K562 (cell line): ENCODE results near the gene ADAM30. TPM values are rescaled to one million over a fixed set of nuclear protein-coding genes. Genes with fewer than 3 reads are reported as not detected.

ENCODE experiments used
- CTCF ChIP-seq, 3 experiments: IDR thresholded peaks in 2 of 3; conservative IDR thresholded peaks in 1 of 3; 2 replicates each; pipeline ENCODE4 v1.5.1; 2011 to 2012; ENCODE audit warnings: low read length in 3 of 3, mild to moderate bottlenecking in 3 of 3, control low read depth in 2 of 3, improper control_type of control experiment in 1 of 3, inconsistent platforms in 1 of 3, low read depth in 1 of 3, mixed read lengths in 1 of 3, moderate library complexity in 1 of 3; ENCODE audit not compliant: insufficient read depth in 2 of 3
- HDAC1 ChIP-seq, 2 experiments: fragments of 450-650 bp; IDR thresholded peaks; 2 replicates each; pipeline ENCODE4 v1.6.1; 2016 to 2017; ENCODE audit warnings: inconsistent platforms in 1 of 2, mild to moderate bottlenecking in 1 of 2, moderate library complexity in 1 of 2
- IFI16 ChIP-seq: fragments of 250-450 bp; sonication (Bioruptor Pico); IDR thresholded peaks from 2 replicates; pipeline ENCODE4 v2.1.2; 2022; ENCODE audit warnings: mild to moderate bottlenecking, inconsistent platforms
- IRF2 ChIP-seq: sonication (generic); formaldehyde crosslinking; IDR thresholded peaks from 2 replicates; pipeline ENCODE4 v1.8.1; 2022; ENCODE audit warnings: mild to moderate bottlenecking, missing genetic modification reagents
- KDM5B ChIP-seq: fragments of 200-600 bp; sonication (generic); IDR thresholded peaks from 2 replicates; pipeline ENCODE4 v1.6.1; 2012; ENCODE audit warnings: low read depth, mild to moderate bottlenecking, moderate library complexity, low read length, control low read depth, inconsistent platforms; ENCODE audit not compliant: insufficient replicate concordance
- MCM2 ChIP-seq: fragments of 450-650 bp; IDR thresholded peaks from 2 replicates; pipeline ENCODE4 v1.6.1; 2017; ENCODE audit warnings: low read depth, mild to moderate bottlenecking
- MCM5 ChIP-seq: fragments of 450-650 bp; IDR thresholded peaks from 2 replicates; pipeline ENCODE4 v1.6.1; 2016; ENCODE audit warnings: low read depth
- MED1 ChIP-seq: sonication (generic); formaldehyde crosslinking; IDR thresholded peaks from 2 replicates; pipeline ENCODE4 v1.8.1; 2023; ENCODE audit warnings: missing genetic modification reagents, borderline replicate concordance
- NR2C2 ChIP-seq, 2 experiments: fragments of 200-800 bp in 1 of 2; sonication (Bioruptor generic) in 1 of 2; sonication (generic) in 1 of 2; formaldehyde crosslinking in 1 of 2; IDR thresholded peaks; 2 replicates each; pipeline versions ENCODE4 v1.6.1 to v1.8.0; 2016 to 2022; ENCODE audit warnings: mild to moderate bottlenecking in 1 of 2, missing compliant biosample characterization in 1 of 2, missing genetic modification characterization in 1 of 2, missing genetic modification reagents in 1 of 2
- PHF20 ChIP-seq: fragments of 450-650 bp; IDR thresholded peaks from 2 replicates; pipeline ENCODE4 v1.6.1; 2018; ENCODE audit not compliant: partially characterized antibody
- PHTF2 ChIP-seq: fragments of 250-450 bp; sonication (Bioruptor Pico); IDR thresholded peaks from 2 replicates; pipeline ENCODE4 v1.5.0; 2021; ENCODE audit warnings: mild to moderate bottlenecking
- SRSF3 ChIP-seq: fragments of 200-400 bp; formaldehyde crosslinking; IDR thresholded peaks from 2 replicates; pipeline ENCODE4 v1.6.1; 2016; ENCODE audit warnings: mild to moderate bottlenecking, low read length, moderate library complexity; ENCODE audit not compliant: insufficient read depth
- STAT6 ChIP-seq: sonication (generic); formaldehyde crosslinking; IDR thresholded peaks from 2 replicates; pipeline ENCODE4 v1.8.1; 2023; ENCODE audit warnings: mild to moderate bottlenecking, missing genetic modification reagents
- ZNF644 ChIP-seq: fragments of 200-800 bp; sonication (Bioruptor generic); IDR thresholded peaks from 2 replicates; pipeline ENCODE4 v1.6.1; 2016; ENCODE audit warnings: low read depth, missing genetic modification characterization, missing compliant biosample characterization
- ZNF75A ChIP-seq: fragments of 450-650 bp; formaldehyde crosslinking; IDR thresholded peaks from 2 replicates; pipeline ENCODE4 v1.4.0; 2020; ENCODE audit warnings: mild to moderate bottlenecking
- ZNF79 ChIP-seq: fragments of 250-450 bp; sonication (Bioruptor Pico); IDR thresholded peaks from 2 replicates; pipeline ENCODE4 v1.4.0; 2020; ENCODE audit warnings: low read depth, mild to moderate bottlenecking, moderate library complexity
- ZZZ3 ChIP-seq: fragments of 450-650 bp; IDR thresholded peaks from 2 replicates; pipeline ENCODE4 v1.6.1; 2016; ENCODE audit warnings: antibody characterized with exemption, mild to moderate bottlenecking, moderate library complexity
- polyA plus RNA-seq, 8 experiments: library from polyadenylated mRNA; depleted of rRNA in 4 of 8; stranded (reverse) in 5 of 8; unstranded in 3 of 8; fragments of >200 nt; fragmentation: Nextera tagmentation in 2 of 8; fragmentation: Illumina TruSeq in 1 of 8; extraction: Ambion mirVana in 2 of 8; extraction: Trizol in 1 of 8; gene quantifications; 2 replicates each; pipeline versions ENCODE4 v1.2.1 to v1.2.3, GENCODE V29; 2011 to 2014; ENCODE audit warnings: inconsistent platforms in 1 of 8, missing spikeins in 1 of 8
- total RNA-seq, 7 experiments: library from RNA; depleted of rRNA in 6 of 7; stranded (reverse); fragments of >200 nt in 6 of 7; fragmentation: Illumina TruSeq in 2 of 7; extraction: Trizol in 2 of 7; gene quantifications; 2 replicates each; pipeline versions ENCODE4 v1.2.1 to v1.2.3, GENCODE V29; 2011 to 2021; ENCODE audit warnings: low replicate concordance in 1 of 7
- TF ChIP-seq, protein P1 (sequence below), 2 experiments: fragments of 150-350 bp in 1 of 2; IDR thresholded peaks; 2 replicates each; pipeline ENCODE4 v1.6.1; 2012 to 2016; ENCODE audit warnings: low read depth in 2 of 2, low read length in 2 of 2, mild to moderate bottlenecking in 1 of 2, moderate library complexity in 1 of 2

The ADAM30 gene
- total and polyA plus RNA-seq, 9 of the 15 experiments (the other 6 are each of a cell fraction or from before 2014, with no cell fraction given) = not detected

DNA sequence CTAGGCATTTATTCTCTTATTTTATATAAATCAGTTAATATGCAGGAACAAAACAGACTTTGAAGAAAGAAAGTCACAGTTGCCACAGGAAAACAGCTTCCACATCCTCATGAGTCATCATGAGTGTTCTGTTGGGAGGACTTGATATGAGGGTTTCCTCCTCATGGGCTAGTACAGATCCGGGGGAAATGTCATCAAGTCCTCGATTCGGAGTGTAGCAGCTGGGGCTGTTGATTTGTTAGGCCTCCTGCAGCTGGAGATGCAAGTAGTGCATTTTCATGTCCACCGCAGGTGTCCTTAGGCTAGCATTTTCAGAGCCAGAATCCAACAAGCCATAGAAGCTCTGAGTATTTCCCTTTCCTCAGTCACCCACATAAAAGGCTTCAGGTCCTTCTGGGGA is 36.7 kb downstream of the ADAM30 start (continued):
- TF ChIP-seq SRSF3 (no peak), ZNF75A (no peak), PHF20 (no peak), HDAC1 (IDR thresholded peaks at IDR 0.05) (no peak), PHTF2 (no peak), NR2C2 (CRISPR knock-in tag; IDR thresholded peaks at IDR 0.05) (no peak), NR2C2 (tag; IDR thresholded peaks at IDR 0.05) (peak; percentile 94), MCM2 (no peak), IRF2 (CRISPR knock-in tag) (no peak), MED1 (CRISPR knock-in tag) (no peak), ZZZ3 (no peak), KDM5B (no peak), IFI16 (CRISPR knock-in tag) (no peak), CTCF (IDR thresholded peaks at IDR 0.05 in 2 of 3, conservative IDR thresholded peaks at IDR 0.05 in 1 of 3; ENCODE audit: insufficient read depth in 2 of 3, low read depth in 1 of 3, low read length in 3 of 3) (no peak), ZNF79 (CRISPR knock-in tag) (no peak), STAT6 (CRISPR knock-in tag) (no peak), ZNF644 (tag) (0 out of 2 replicates have a peak, but pooled peaks have one; percentile 49), MCM5 (no peak)
- TF ChIP-seq, protein P1, sequence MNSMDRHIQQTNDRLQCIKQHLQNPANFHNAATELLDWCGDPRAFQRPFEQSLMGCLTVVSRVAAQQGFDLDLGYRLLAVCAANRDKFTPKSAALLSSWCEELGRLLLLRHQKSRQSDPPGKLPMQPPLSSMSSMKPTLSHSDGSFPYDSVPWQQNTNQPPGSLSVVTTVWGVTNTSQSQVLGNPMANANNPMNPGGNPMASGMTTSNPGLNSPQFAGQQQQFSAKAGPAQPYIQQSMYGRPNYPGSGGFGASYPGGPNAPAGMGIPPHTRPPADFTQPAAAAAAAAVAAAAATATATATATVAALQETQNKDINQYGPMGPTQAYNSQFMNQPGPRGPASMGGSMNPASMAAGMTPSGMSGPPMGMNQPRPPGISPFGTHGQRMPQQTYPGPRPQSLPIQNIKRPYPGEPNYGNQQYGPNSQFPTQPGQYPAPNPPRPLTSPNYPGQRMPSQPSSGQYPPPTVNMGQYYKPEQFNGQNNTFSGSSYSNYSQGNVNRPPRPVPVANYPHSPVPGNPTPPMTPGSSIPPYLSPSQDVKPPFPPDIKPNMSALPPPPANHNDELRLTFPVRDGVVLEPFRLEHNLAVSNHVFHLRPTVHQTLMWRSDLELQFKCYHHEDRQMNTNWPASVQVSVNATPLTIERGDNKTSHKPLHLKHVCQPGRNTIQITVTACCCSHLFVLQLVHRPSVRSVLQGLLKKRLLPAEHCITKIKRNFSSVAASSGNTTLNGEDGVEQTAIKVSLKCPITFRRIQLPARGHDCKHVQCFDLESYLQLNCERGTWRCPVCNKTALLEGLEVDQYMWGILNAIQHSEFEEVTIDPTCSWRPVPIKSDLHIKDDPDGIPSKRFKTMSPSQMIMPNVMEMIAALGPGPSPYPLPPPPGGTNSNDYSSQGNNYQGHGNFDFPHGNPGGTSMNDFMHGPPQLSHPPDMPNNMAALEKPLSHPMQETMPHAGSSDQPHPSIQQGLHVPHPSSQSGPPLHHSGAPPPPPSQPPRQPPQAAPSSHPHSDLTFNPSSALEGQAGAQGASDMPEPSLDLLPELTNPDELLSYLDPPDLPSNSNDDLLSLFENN (IDR thresholded peaks at IDR 0.05; ENCODE audit: low read depth in 2 of 2, low read length in 2 of 2) = peak in 1 of 2 experiments; percentile 62; a peak in 1 of 4 replicates
